ENCODE results near the gene CCL19. TPM values are rescaled to one million over a fixed set of nuclear protein-coding genes. Genes with fewer than 3 reads are reported as not detected.

CCL19 gene
- total and polyA plus RNA-seq, 2 of the 8 experiments (the other 6 are each of a cell fraction or from before 2014, with no cell fraction given) = not detected

GRCh38 chr9:34712140-34712539 lies 21.1 kb upstream of the CCL19 start:
- no peak for FAIRE-seq

More at GRCh38 chr9:34712140-34712539, 21.1 kb upstream of the CCL19 start:
- no peaks in the 10 kb centered on the region for H3K79me2 ChIP-seq (ENCODE audit: control insufficient read depth in 1 of 2, insufficient read depth in 2 of 2, low read length in 2 of 2)
- H3K27ac ChIP-seq (ENCODE audit: low read depth, low read length) = no peak overlapping the region
- ChIA-PET CTCF (ENCODE audit: partially characterized antibody) (interaction anchor here (0.6 to 1.5 kb wide), 3 partner anchors 10 to 24 kb away, joined by 3 to 5 read pairs (median 3); no protein-coding TSS in a partner anchor), POLR2A (ENCODE audit: partially characterized antibody) (no interaction called here)
- H3K18ac ChIP-seq (ENCODE audit: extremely low read depth, low read length) = no peak overlapping the region
- no peak overlapping the region for H2AFZ ChIP-seq (ENCODE audit: low read length)
- 0 out of 2 replicates have a peak, but pooled peaks cover 2% of the 10 kb centered on the region for H3K23me2 ChIP-seq (ENCODE audit: low read depth, low read length)
- TF ChIP-seq PHF8 (conservative IDR thresholded peaks at IDR 0.05; ENCODE audit: low read depth, low read length) = no peak
- no peak for TF ChIP-seq SAP30 (IDR thresholded peaks at IDR 0.05; ENCODE audit: insufficient read depth, insufficient replicate concordance, low read length)
- TF ChIP-seq YY1 (IDR thresholded peaks at IDR 0.05; ENCODE audit: low read depth, low read length) = no peak
- no peak for TF ChIP-seq TEAD4 (IDR thresholded peaks at IDR 0.05; ENCODE audit: low read depth, low read length)
- TF ChIP-seq POU5F1 (IDR thresholded peaks at IDR 0.05; ENCODE audit: low read depth, low read length) = no peak
- TF ChIP-seq RFX5 (IDR thresholded peaks at IDR 0.05; ENCODE audit: borderline replicate concordance, low read depth, low read length) = no peak
- no peak for TF ChIP-seq POLR2A (IDR thresholded peaks at IDR 0.05; ENCODE audit: control extremely low read depth in 1 of 2, low read depth in 2 of 2, low read length in 2 of 2)
- H3K4me1 ChIP-seq (replicated peaks in 1 of 4; ENCODE audit: control insufficient read depth in 3 of 4, insufficient read depth in 4 of 4, low read length in 3 of 4) = 0 out of 7 replicates have a peak, but pooled peaks cover 0 to 4% (median 0%) of the 10 kb centered on the region in 4 experiments
- no peak overlapping the region for H3K4ac ChIP-seq (replicated peaks; ENCODE audit: insufficient read length, low read depth, low read length)
- H3K14ac ChIP-seq (ENCODE audit: insufficient read length) = no peak overlapping the region
- no peak overlapping the region for H2BK15ac ChIP-seq (ENCODE audit: low read length)
- H3K9me3 ChIP-seq (ENCODE audit: insufficient read depth in 2 of 2, low read depth in 1 of 2, low read length in 1 of 2) = no peaks in the 10 kb centered on the region
- H2BK5ac ChIP-seq (ENCODE audit: low read depth, low read length) = no peak overlapping the region
- no peaks in the 10 kb centered on the region for H3K36me3 ChIP-seq (ENCODE audit: control insufficient read depth in 2 of 4, insufficient read depth in 4 of 4, low read length in 3 of 4)
- H3K9ac ChIP-seq (replicated peaks in 1 of 4; ENCODE audit: extremely low read depth in 1 of 4, low read depth in 3 of 4, low read length in 3 of 4) = no peak overlapping the region
- H3K27me3 ChIP-seq (replicated peaks in 1 of 4; ENCODE audit: control insufficient read depth in 3 of 4, extremely low read depth in 1 of 4, insufficient read depth in 3 of 4, low read length in 3 of 4) = no peaks in the 10 kb centered on the region; a peak in 3 of 7 replicates
- no peak overlapping the region for H3K56ac ChIP-seq (replicated peaks; ENCODE audit: insufficient read length, low read depth, low read length)
- no peak for DNase-seq (ENCODE audit: low read depth in 1 of 2, low spot score in 2 of 2)
- 55% methylated on average over 1 of the region's 1 CpG; no CpG with 5 or more reads in 1 of the 2 experiments for WGBS, 2 experiments (ENCODE audit: extremely low coverage in 1 of 2, insufficient coverage in 1 of 2, insufficient read length in 1 of 2, insufficient replicate concordance in 2 of 2, low coverage in 1 of 2, low lambda C conversion rate in 2 of 2, missing lambda C conversion rate in 1 of 2)
- H2BK20ac ChIP-seq (ENCODE audit: low read length) = no peak overlapping the region
- H2BK120ac ChIP-seq (replicated peaks; ENCODE audit: low read depth, low read length) = no peak overlapping the region
- no peak overlapping the region for H3K4me2 ChIP-seq (ENCODE audit: insufficient read depth in 1 of 2, low read depth in 2 of 2, low read length in 2 of 2)
- H4K91ac ChIP-seq (replicated peaks; ENCODE audit: insufficient read length, low read length) = no peak overlapping the region
- no peaks in the 10 kb centered on the region for H4K20me1 ChIP-seq (replicated peaks in 1 of 2; ENCODE audit: control insufficient read depth in 1 of 2, insufficient read depth in 2 of 2, low read length in 2 of 2)
- no peak overlapping the region for H4K5ac ChIP-seq (ENCODE audit: insufficient read length, low read depth, low read length)
- no peak overlapping the region for H2AK5ac ChIP-seq (ENCODE audit: low read depth, low read length)
- H4K8ac ChIP-seq (ENCODE audit: extremely low read depth, insufficient read depth, low read length) = no peak overlapping the region
- H3K79me1 ChIP-seq (ENCODE audit: low read depth, low read length) = no peaks in the 10 kb centered on the region
- H3K4me3 ChIP-seq (ENCODE audit: extremely low read depth in 1 of 4, insufficient read depth in 2 of 4, low read depth in 3 of 4, low read length in 4 of 4) = no peak overlapping the region
- H3K23ac ChIP-seq (ENCODE audit: insufficient read length) = no peak overlapping the region
- H2BK12ac ChIP-seq (ENCODE audit: low read depth, low read length) = no peak overlapping the region
